Muscle of leg (tissue), 11 donors: Measurements from ENCODE around the gene MED10. TPM values are rescaled to one million over a fixed set of nuclear protein-coding genes. Genes with fewer than 3 reads are reported as not detected.

Experiments used
- DNase-seq: peaks from one replicate; pipeline ENCODE4 v3.0.0; 2013
- H3K27ac ChIP-seq: one replicate; pipeline ENCODE4 v1.5.1; 2013; ENCODE audit warnings: mild to moderate bottlenecking, low read length, control low read depth
- H3K27me3 ChIP-seq: one replicate; pipeline ENCODE4 v1.6.1; 2013; ENCODE audit warnings: low read length; ENCODE audit not compliant: control insufficient read depth, insufficient read depth
- H3K36me3 ChIP-seq: one replicate; pipeline ENCODE4 v1.6.1; 2013; ENCODE audit warnings: low read length; ENCODE audit not compliant: control insufficient read depth, insufficient read depth
- H3K4me1 ChIP-seq: one replicate; pipeline ENCODE4 v1.6.1; 2013; ENCODE audit warnings: low read length; ENCODE audit not compliant: control insufficient read depth, insufficient read depth
- H3K4me3 ChIP-seq: one replicate; pipeline ENCODE4 v1.5.1; 2013; ENCODE audit warnings: low read length, control low read depth
- H3K9me3 ChIP-seq: replicated peaks from 2 replicates; pipeline ENCODE4 v1.6.1; 2013; ENCODE audit warnings: low read depth, low read length; ENCODE audit not compliant: control insufficient read depth
- WGBS: methylation state at CpG from one replicate; pipeline ENCODE4 v1.1.5; 2013; ENCODE audit warnings: missing lambda C conversion rate; ENCODE audit not compliant: insufficient coverage; 5-methylcytosine and 5-hydroxymethylcytosine counted together
- polyA plus RNA-seq, 8 donors: library from polyadenylated mRNA; unstranded; fragments of 120-200 nt; gene quantifications; one replicate each; pipeline versions ENCODE4 v1.2.1 to v1.2.3, GENCODE V29; 2013; ENCODE audit warnings: inconsistent platforms in 1 of 8, low replicate concordance in 1 of 8; ENCODE audit not compliant: insufficient read length in 8 of 8, insufficient read depth in 1 of 8
- total RNA-seq: library from RNA; stranded (reverse); fragments of 120-200 nt; gene quantifications from one replicate; pipeline ENCODE4 v1.2.4, GENCODE V29; 2013

MED10 gene
- total and polyA plus RNA-seq, 9 donors = 15.6 to 41.4 (median 35.8) TPM

- WGBS = no CpG with 5 or more reads among the region's 2 CpGs
These were observed 23.1 kb upstream of the MED10 start for GRCh38 chr5:6401410-6401809.

DNA sequence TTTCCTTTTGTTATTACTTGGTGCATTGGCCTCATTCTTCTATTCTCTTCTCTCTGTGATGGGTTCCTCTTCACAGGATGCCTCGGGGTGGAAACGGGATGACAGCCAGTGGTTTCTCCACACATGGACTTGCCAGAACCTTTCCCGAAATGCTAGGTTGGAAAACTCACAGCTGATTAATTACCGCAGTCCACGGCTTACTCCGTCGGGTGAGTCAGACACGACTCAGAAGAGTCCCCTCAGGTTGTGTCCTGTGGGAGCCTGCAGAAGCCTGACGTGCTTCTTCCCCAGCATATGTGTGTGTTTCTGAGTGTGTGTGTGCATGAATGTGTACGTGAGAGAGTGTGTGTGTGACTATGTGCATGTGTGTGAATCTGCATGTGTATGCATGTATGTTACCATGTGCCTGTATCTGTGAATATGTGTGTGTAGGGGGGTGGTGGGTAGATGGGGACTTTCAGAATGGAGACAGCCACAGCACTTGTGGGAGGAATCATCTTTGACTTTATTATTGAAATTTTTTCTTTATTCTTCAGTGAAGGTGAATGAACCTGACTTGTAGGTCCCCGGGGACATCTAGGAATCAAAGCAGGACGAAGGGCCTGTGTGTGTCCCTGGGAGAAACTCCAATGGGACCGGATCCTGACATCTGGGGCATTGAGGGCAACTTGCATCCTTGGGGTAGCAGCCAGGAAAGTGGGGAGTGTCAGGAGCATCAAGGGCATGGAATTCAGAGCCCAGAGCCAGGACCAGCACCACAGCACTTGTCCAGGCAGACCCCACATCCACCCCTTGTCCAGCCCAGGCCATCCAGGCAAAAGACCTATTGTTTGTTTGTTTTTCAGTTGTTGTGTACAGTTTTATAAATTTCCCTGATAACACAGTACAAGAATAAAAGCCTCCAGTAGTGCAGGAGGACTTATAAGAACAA, 21.9 kb upstream of the MED10 start:
- 65% methylated on average over 13 of the region's 13 CpGs for WGBS
- Histone ChIP-seq H3K27me3 (peaks cover 4% of the 10 kb centered on the region), H3K36me3 (no peaks in the 10 kb centered on the region), H3K27ac (no peak overlapping the region), H3K4me1 (no peaks in the 10 kb centered on the region), H3K4me3 (no peak overlapping the region), H3K9me3 (peaks cover 3% of the 10 kb centered on the region)
- no peak for DNase-seq

More at GRCh38 chr5:6401410-6401809, 23.1 kb upstream of the MED10 start:
- DNase-seq = no peak
- H3K27ac ChIP-seq = no peak overlapping the region
- H3K36me3 ChIP-seq = no peaks in the 10 kb centered on the region
- no peak overlapping the region for H3K4me3 ChIP-seq
- H3K27me3 ChIP-seq = peaks cover 4% of the 10 kb centered on the region
- peaks cover 3% of the 10 kb centered on the region for H3K9me3 ChIP-seq
- no peaks in the 10 kb centered on the region for H3K4me1 ChIP-seq

GRCh38 chr5:6398570-6399230, 20.4 kb upstream of the MED10 start:
- H3K27me3 ChIP-seq = peaks cover 6% of the 10 kb centered on the region
- 84% methylated on average over 13 of the region's 14 CpGs for WGBS
- H3K4me1 ChIP-seq = no peaks in the 10 kb centered on the region
- peaks cover 3% of the 10 kb centered on the region for H3K9me3 ChIP-seq
- H3K36me3 ChIP-seq = no peaks in the 10 kb centered on the region
- no peak for DNase-seq
- no peak overlapping the region for H3K27ac ChIP-seq
- no peak overlapping the region for H3K4me3 ChIP-seq

- DNase-seq = no peak
- WGBS = 86% methylated on average over 13 of the region's 15 CpGs
These were observed 19.4 kb upstream of the MED10 start for GRCh38 chr5:6397536-6398269.

GRCh38 chr5:6396836-6397535, 18.6 kb upstream of the MED10 start:
- no peak overlapping the region for H3K4me3 ChIP-seq
- peaks cover 3% of the 10 kb centered on the region for H3K9me3 ChIP-seq
- WGBS = 91% methylated on average over 11 of the region's 11 CpGs
- H3K4me1 ChIP-seq = no peaks in the 10 kb centered on the region
- DNase-seq = no peak
- peaks cover 7% of the 10 kb centered on the region for H3K27me3 ChIP-seq
- no peaks in the 10 kb centered on the region for H3K36me3 ChIP-seq
- H3K27ac ChIP-seq = no peak overlapping the region

More at GRCh38 chr5:6397536-6398269, 19.4 kb upstream of the MED10 start:
- Histone ChIP-seq H3K9me3 (peaks cover 3% of the 10 kb centered on the region), H3K36me3 (no peaks in the 10 kb centered on the region), H3K4me3 (no peak overlapping the region), H3K27ac (no peak overlapping the region), H3K27me3 (peaks cover 7% of the 10 kb centered on the region), H3K4me1 (no peaks in the 10 kb centered on the region)

DNA sequence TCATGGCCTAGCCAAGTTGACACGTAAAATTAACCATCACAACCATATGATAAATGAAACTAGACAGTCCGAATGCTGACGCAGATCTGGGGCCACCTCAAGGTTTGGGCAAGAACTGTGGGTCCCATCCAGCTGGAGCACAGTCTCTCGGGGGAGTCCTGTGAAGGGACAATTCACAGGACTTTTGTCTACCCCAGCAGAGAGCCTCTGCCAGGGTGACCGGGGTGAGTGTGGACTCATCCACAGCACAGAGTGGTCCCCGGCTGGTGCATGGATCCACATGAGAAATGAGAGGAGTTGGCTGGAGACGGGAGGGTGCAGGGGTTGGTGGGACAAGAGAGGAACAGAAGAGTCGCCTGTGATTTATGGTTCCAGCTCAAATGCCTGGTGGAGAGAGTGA, 17.7 kb upstream of the MED10 start:
- no peak for DNase-seq

DNA sequence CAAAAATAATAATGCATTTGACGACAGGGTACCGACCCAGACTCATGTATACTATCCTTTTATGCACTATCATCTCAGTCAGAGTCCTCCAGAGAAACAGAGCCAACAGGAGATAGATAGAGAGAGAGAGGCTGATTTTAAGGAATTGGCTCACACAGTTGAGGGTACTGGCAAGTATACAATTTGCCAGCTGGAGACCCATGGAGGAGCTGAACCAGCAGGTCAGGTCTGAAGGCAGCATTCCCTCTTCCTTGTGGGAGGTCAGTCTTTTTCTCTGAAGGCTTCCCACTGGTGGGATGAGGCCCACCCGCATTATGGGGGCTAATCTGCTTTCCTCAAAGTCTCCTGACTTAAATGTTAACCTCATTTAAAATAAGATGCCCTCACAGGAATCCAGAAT, 17.3 kb upstream of the MED10 start:
- Histone ChIP-seq H3K4me1 (no peaks in the 10 kb centered on the region), H3K9me3 (peaks cover 3% of the 10 kb centered on the region), H3K27ac (no peak overlapping the region), H3K4me3 (no peak overlapping the region), H3K27me3 (peaks cover 9% of the 10 kb centered on the region), H3K36me3 (no peaks in the 10 kb centered on the region)
- 71% methylated on average over 1 of the region's 3 CpGs for WGBS
- DNase-seq = no peak

More for the DNA sequence above, 17.7 kb upstream of the MED10 start:
- Histone ChIP-seq H3K4me1 (no peaks in the 10 kb centered on the region), H3K4me3 (no peak overlapping the region), H3K9me3 (peaks cover 3% of the 10 kb centered on the region), H3K27ac (no peak overlapping the region), H3K27me3 (peaks cover 8% of the 10 kb centered on the region), H3K36me3 (no peaks in the 10 kb centered on the region)
- 83% methylated on average over 8 of the region's 8 CpGs for WGBS

DNA sequence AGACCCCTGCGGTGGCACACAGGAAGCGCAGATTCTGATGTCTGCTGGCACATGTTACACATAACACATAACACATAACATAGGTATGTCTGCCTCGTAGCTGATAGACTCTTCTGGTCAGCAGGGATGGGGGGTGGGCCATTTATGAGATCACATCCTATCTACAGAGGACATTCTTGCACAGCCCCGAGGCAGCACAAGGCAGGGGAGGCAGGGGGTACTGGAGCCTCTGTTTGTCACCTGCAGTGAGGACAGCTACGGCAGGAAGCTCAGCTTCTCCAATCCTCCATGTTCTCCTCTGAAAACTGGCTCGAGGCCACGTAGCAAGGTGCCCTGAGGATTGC, 16.7 kb upstream of the MED10 start:
- Histone ChIP-seq H3K36me3 (no peaks in the 10 kb centered on the region), H3K9me3 (peaks cover 3% of the 10 kb centered on the region), H3K4me1 (no peaks in the 10 kb centered on the region), H3K4me3 (no peak overlapping the region), H3K27me3 (peaks cover 9% of the 10 kb centered on the region), H3K27ac (no peak overlapping the region)
- 80% methylated on average over 1 of the region's 7 CpGs for WGBS
- DNase-seq = no peak

- peaks cover 3% of the 10 kb centered on the region for H3K9me3 ChIP-seq
- no peak for DNase-seq
- WGBS = 89% methylated on average over 9 of the region's 12 CpGs
- H3K27me3 ChIP-seq = peaks cover 7% of the 10 kb centered on the region
- no peak overlapping the region for H3K27ac ChIP-seq
- H3K4me1 ChIP-seq = no peaks in the 10 kb centered on the region
- H3K36me3 ChIP-seq = no peaks in the 10 kb centered on the region
- H3K4me3 ChIP-seq = no peak overlapping the region
These were observed 16.2 kb upstream of the MED10 start for GRCh38 chr5:6394429-6395101.
